HTR-8/SVneo (cell line): Measurements from ENCODE around the gene OAF.
"Not testable (repeated sequence)": the region's sequence is repeated elsewhere in the genome, so short reads cannot be mapped to it uniquely, and the experiment has no call there.

Experiments used
- DNase-seq: peaks from one replicate; pipeline ENCODE4 v3.0.0; 2011; ENCODE audit warnings: low spot score, mixed read lengths; ENCODE audit not compliant: insufficient read length
- FAIRE-seq: peaks from 2 replicates; lab custom pipeline; 2011; peaks lifted over from hg19 to GRCh38; lab: Jason Lieb, UNC

The OAF gene

GRCh38 chr11:120210626-120211521 is at the start of gene OAF:
Gene OAF, plus strand, starts transcription at chr11:120211032. Its CDS starts 248 bp downstream, at chr11:120211280.
- FAIRE-seq (peak; percentile 79), DNase-seq (peak; percentile 82)

GRCh38 chr11:120167659-120168058 is 43.2 kb upstream of the OAF start:
- DNase-seq = no peak
- no peak for FAIRE-seq

- no peak for FAIRE-seq
- DNase-seq = no peak
These were observed 42.5 kb upstream of the OAF start for GRCh38 chr11:120168108-120168959.

- DNase-seq (peak; percentile 61), FAIRE-seq (peak; percentile 81)
These were observed 41.7 kb upstream of the OAF start for GRCh38 chr11:120168960-120169681.

- FAIRE-seq (no peak), DNase-seq (no peak)
These were observed 40.7 kb upstream of the OAF start for GRCh38 chr11:120169981-120170698.

GRCh38 chr11:120170741-120171261 is 40.0 kb upstream of the OAF start:
- FAIRE-seq = no peak
- DNase-seq = no peak

- FAIRE-seq (peak; percentile 23), DNase-seq (peak; percentile 69)
These were observed 38.5 kb upstream of the OAF start for GRCh38 chr11:120172054-120172911.

- FAIRE-seq = no peak
- DNase-seq = no peak
These were observed 37.7 kb upstream of the OAF start for GRCh38 chr11:120173019-120173705.

- FAIRE-seq (no peak), DNase-seq (no peak)
These were observed 37.0 kb upstream of the OAF start for GRCh38 chr11:120173807-120174206.

GRCh38 chr11:120174866-120175265 is 36.0 kb upstream of the OAF start:
- DNase-seq (no peak), FAIRE-seq (no peak)

- FAIRE-seq (no peak), DNase-seq (no peak)
These were observed 32.2 kb upstream of the OAF start for GRCh38 chr11:120178561-120179056.

GRCh38 chr11:120179057-120179672 is 31.7 kb upstream of the OAF start:
- DNase-seq (no peak), FAIRE-seq (no peak)

GRCh38 chr11:120180063-120180462 is 30.8 kb upstream of the OAF start:
- FAIRE-seq, DNase-seq: not testable (repeated sequence)

- FAIRE-seq (peak; percentile 51), DNase-seq (peak; percentile 30)
These were observed 30.1 kb upstream of the OAF start for GRCh38 chr11:120180551-120181232.

GRCh38 chr11:120181376-120181975 is 29.4 kb upstream of the OAF start:
- no peak for FAIRE-seq

GRCh38 chr11:120182372-120182771 is 28.5 kb upstream of the OAF start:
- no peak for DNase-seq
- no peak for FAIRE-seq

More at GRCh38 chr11:120181376-120181975, 29.4 kb upstream of the OAF start:
- no peak for DNase-seq
